ENCODE measurements around the gene FOXR1.

The FOXR1 gene

GRCh38 chr11:119024430-119025098, 53.0 kb downstream of the FOXR1 start:
- no peak for DNase-seq (ENCODE audit: low spot score)
- Histone ChIP-seq H3K27ac (peak overlapping the region in 1 of 2 donors; percentile 63), H3K4me3 (no peak overlapping the region)
- TF ChIP-seq CTCF (IDR thresholded peaks at IDR 0.05): no peak

- no peak for TF ChIP-seq CTCF (IDR thresholded peaks at IDR 0.05)
- peak overlapping the region in 1 of 2 donors; percentile 63 for H3K27ac ChIP-seq
- no peak for DNase-seq (ENCODE audit: low spot score)
- no peak overlapping the region for H3K4me3 ChIP-seq
These were observed 53.5 kb downstream of the FOXR1 start for GRCh38 chr11:119025099-119025473.

- Histone ChIP-seq H3K27ac (peak overlapping the region in 1 of 2 donors; percentile 63), H3K4me3 (no peak overlapping the region)
- no peak for DNase-seq (ENCODE audit: low spot score)
- TF ChIP-seq CTCF (IDR thresholded peaks at IDR 0.05): no peak
These were observed 54.0 kb downstream of the FOXR1 start for GRCh38 chr11:119025541-119025940.

- Histone ChIP-seq H3K4me3 (no peak overlapping the region), H3K27ac (no peak overlapping the region)
- no peak for DNase-seq (ENCODE audit: low spot score)
- TF ChIP-seq CTCF (IDR thresholded peaks at IDR 0.05): no peak
These were observed 54.6 kb downstream of the FOXR1 start for GRCh38 chr11:119025978-119026766.

GRCh38 chr11:119026970-119027369, 55.4 kb downstream of the FOXR1 start:
- Histone ChIP-seq H3K4me3 (no peak overlapping the region), H3K27ac (no peak overlapping the region)
- DNase-seq (ENCODE audit: low spot score): no peak
- no peak for TF ChIP-seq CTCF (IDR thresholded peaks at IDR 0.05)

GRCh38 chr11:119027561-119028345, 56.2 kb downstream of the FOXR1 start:
- DNase-seq (ENCODE audit: low spot score): no peak
- Histone ChIP-seq H3K27ac (no peak overlapping the region), H3K4me3 (no peak overlapping the region)
- no peak for TF ChIP-seq CTCF (IDR thresholded peaks at IDR 0.05)
